Measurements from ENCODE around the gene DCP1B.

Gene DCP1B

GRCh38 chr12:1924996-1925683 lies 79.1 kb downstream of the DCP1B start:
- TF ChIP-seq, protein P1, sequence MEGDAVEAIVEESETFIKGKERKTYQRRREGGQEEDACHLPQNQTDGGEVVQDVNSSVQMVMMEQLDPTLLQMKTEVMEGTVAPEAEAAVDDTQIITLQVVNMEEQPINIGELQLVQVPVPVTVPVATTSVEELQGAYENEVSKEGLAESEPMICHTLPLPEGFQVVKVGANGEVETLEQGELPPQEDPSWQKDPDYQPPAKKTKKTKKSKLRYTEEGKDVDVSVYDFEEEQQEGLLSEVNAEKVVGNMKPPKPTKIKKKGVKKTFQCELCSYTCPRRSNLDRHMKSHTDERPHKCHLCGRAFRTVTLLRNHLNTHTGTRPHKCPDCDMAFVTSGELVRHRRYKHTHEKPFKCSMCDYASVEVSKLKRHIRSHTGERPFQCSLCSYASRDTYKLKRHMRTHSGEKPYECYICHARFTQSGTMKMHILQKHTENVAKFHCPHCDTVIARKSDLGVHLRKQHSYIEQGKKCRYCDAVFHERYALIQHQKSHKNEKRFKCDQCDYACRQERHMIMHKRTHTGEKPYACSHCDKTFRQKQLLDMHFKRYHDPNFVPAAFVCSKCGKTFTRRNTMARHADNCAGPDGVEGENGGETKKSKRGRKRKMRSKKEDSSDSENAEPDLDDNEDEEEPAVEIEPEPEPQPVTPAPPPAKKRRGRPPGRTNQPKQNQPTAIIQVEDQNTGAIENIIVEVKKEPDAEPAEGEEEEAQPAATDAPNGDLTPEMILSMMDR (IDR thresholded peaks at IDR 0.05; ENCODE audit: low read depth, low read length) = no peak
- no peak for DNase-seq (ENCODE audit: low read depth, low spot score)
- in situ Hi-C loops (cut with HindIII; ENCODE audit: low sequenced_read_pairs) = no loop called here

DNA sequence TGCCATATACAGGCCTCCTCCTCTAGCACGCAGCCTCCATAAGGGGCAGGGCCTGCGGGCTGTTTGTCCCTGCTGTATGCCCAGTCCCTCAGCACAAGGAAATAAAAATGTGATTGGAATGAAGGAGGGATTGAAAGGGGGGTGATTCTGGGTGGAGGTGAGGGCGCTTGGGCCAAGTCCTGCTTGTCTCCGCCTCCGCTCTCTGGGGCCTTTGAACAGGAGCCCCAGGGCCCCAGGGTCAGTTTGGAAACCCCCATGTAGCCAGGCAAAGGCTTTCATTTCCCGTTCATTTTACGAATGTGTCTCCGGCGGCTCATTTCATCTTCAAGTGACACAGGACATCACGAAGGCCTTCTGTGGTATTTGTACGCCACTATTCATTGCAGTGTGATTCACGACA lies 81.3 kb downstream of the DCP1B start:
- in situ Hi-C loops (cut with HindIII; ENCODE audit: low sequenced_read_pairs) = no loop called here
- TF ChIP-seq, protein P1 (IDR thresholded peaks at IDR 0.05; ENCODE audit: low read depth, low read length) = no peak
- no peak for DNase-seq (ENCODE audit: low read depth, low spot score)
- no peak overlapping the region for H3K4me3 ChIP-seq (ENCODE audit: low read depth, low read length)

More at GRCh38 chr12:1924996-1925683, 79.1 kb downstream of the DCP1B start:
- H3K4me3 ChIP-seq (ENCODE audit: low read depth, low read length) = no peak overlapping the region

DNA sequence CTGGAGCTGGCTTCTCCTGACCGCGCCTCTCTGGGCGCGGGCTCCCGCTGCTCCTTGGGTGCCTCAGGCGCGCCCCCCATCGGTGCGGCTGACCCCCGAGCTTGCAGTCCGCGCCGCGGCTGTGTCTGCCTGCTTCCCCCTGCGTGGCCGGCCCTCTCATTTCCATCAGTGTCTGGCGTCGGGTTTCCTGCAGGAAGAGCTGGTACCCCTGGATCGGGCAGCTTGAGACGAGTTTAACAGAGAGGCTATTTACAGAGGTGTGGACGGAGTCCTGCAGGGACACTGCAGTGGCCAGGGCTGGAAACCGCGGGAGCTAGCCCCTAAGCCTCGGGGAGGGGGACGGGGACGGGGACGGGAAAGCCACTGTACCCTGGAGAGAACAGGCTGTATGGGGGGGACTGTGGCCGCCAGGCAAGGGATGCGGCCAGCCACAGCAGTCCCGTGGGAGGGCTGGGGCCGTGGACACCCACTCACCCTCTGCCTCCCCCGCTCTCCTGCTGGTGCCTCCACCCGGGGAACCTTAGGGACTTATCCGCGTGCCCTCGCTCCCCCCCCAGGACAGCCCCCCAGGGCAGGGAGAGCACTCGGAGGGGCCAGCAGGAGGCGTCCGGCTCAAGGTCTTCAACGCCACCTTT lies 82.1 kb downstream of the DCP1B start:
- in situ Hi-C loops (cut with HindIII; ENCODE audit: low sequenced_read_pairs) = no loop called here
- DNase-seq (ENCODE audit: low read depth, low spot score) = no peak
- TF ChIP-seq, protein P1 (IDR thresholded peaks at IDR 0.05; ENCODE audit: low read depth, low read length) = no peak
- no peak overlapping the region for H3K4me3 ChIP-seq (ENCODE audit: low read depth, low read length)

DNA sequence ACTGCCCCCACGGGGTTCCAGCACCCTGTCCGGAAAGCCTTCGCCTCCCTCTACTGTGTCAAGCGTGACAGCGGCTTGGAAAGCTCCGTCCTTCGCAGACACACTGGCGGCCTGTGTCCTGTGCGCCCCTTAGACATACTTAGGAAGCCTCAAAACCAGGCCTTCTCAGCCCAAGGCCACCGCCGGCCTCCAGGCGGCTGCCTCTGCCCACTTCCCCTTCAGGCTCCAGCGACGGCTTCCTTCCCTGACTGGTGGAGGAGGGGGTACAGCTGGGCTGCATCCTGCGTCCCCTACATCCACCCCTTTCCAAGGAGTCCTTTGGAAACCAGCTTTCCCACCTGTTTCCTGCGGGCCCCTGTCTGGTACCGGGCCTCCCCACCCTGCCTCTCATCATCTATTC lies 83.3 kb downstream of the DCP1B start:
- in situ Hi-C loops (cut with HindIII; ENCODE audit: low sequenced_read_pairs) = no loop called here
- no peak overlapping the region for H3K4me3 ChIP-seq (ENCODE audit: low read depth, low read length)
- TF ChIP-seq, protein P1 (IDR thresholded peaks at IDR 0.05; ENCODE audit: low read depth, low read length) = no peak
- no peak for DNase-seq (ENCODE audit: low read depth, low spot score)

- DNase-seq (ENCODE audit: low read depth, low spot score) = no peak
- H3K4me3 ChIP-seq (ENCODE audit: low read depth, low read length) = no peak overlapping the region
- TF ChIP-seq, protein P1 (IDR thresholded peaks at IDR 0.05; ENCODE audit: low read depth, low read length) = no peak
- in situ Hi-C loops (cut with HindIII; ENCODE audit: low sequenced_read_pairs) = no loop called here
These were observed 83.8 kb downstream of the DCP1B start for GRCh38 chr12:1920436-1920835.

- in situ Hi-C loops (cut with HindIII; ENCODE audit: low sequenced_read_pairs) = no loop called here
- DNase-seq (ENCODE audit: low read depth, low spot score) = no peak
- H3K4me3 ChIP-seq (ENCODE audit: low read depth, low read length) = no peak overlapping the region
- TF ChIP-seq, protein P1 (IDR thresholded peaks at IDR 0.05; ENCODE audit: low read depth, low read length) = no peak
These were observed 84.5 kb downstream of the DCP1B start for GRCh38 chr12:1919763-1920162.
